ENCODE data around the gene ATP8A2. TPM values are rescaled to one million over a fixed set of nuclear protein-coding genes. Genes with fewer than 3 reads are reported as not detected.

ATP8A2 gene
- total RNA-seq, 2 experiments from 2014 or later, result 1.1 to 1.2 TPM

DNA sequence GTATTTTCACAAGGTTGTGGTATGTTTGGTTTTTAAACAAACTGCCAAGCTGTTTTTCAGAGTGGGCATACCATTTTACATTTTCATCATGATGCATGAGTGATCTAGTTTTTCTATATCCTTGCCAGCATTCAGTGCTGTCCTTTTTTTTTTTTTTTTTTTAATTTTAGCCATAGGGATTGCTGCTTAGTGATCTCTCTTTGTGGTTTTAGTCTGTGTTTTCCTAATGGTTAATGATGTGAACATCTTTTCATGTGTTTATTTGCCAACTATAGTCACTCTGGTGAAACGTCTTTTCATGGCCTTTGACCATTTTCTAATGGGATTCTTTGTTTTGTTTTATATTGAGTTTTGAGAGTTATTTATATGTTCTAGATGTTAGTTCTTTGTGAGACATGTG lies 620.3 kb downstream of the ATP8A2 start:
- Mint-ChIP-seq H3K27ac (no peak overlapping the region), H3K4me3 (no peak overlapping the region), H3K36me3 (ENCODE audit: low read depth) (no peaks in the 10 kb centered on the region), H3K9me3 (ENCODE audit: insufficient read depth) (peaks cover under 1% of the 10 kb centered on the region), H3K4me1 (ENCODE audit: low read depth) (no peaks in the 10 kb centered on the region), H3K27me3 (ENCODE audit: low read depth) (no peaks in the 10 kb centered on the region)
- DNase-seq, result no peak
- ChIA-PET CTCF (interaction anchor here (0.6 to 1.0 kb wide), 3 partner anchors 8 to 86 kb away, joined by 3 read pairs; no protein-coding TSS in a partner anchor), POLR2A (no interaction called here)
- no peak for ATAC-seq

- Mint-ChIP-seq H3K4me1 (ENCODE audit: low read depth) (peaks cover 14% of the 10 kb centered on the region), H3K27ac (no peak overlapping the region), H3K27me3 (ENCODE audit: low read depth) (no peaks in the 10 kb centered on the region), H3K9me3 (ENCODE audit: insufficient read depth) (peaks cover 4% of the 10 kb centered on the region), H3K36me3 (ENCODE audit: low read depth) (peaks cover 1% of the 10 kb centered on the region), H3K4me3 (no peak overlapping the region)
- CTCF ChIA-PET, result interaction anchor here (0.8 kb wide), 1 partner anchor 30 kb away, joined by 3 read pairs; no protein-coding TSS in a partner anchor
- ATAC-seq, result no peak
- POLR2A ChIA-PET, result interaction anchor here (0.6 kb wide), 1 partner anchor 12 kb away, joined by 3 read pairs; no protein-coding TSS in a partner anchor
- DNase-seq, result no peak
Measured at GRCh38 chr13:26007261-26008125, 635.7 kb downstream of the ATP8A2 start.

- no peaks in the 10 kb centered on the region for H3K9me3 Mint-ChIP-seq (ENCODE audit: insufficient read depth)
- H3K4me3 Mint-ChIP-seq, result no peak overlapping the region
- H3K27me3 Mint-ChIP-seq (ENCODE audit: low read depth), result no peaks in the 10 kb centered on the region
- DNase-seq (no peak), ATAC-seq (no peak)
- ChIA-PET CTCF (interaction anchor here (1.9 kb wide), 1 partner anchor 39 kb away, joined by 4 read pairs; no protein-coding TSS in a partner anchor), POLR2A (no interaction called here)
- H3K27ac Mint-ChIP-seq, result no peak overlapping the region
- H3K36me3 Mint-ChIP-seq (ENCODE audit: low read depth), result peaks cover 4% of the 10 kb centered on the region
- H3K4me1 Mint-ChIP-seq (ENCODE audit: low read depth), result peaks cover 22% of the 10 kb centered on the region
Measured at GRCh38 chr13:26010487-26011207, 638.9 kb downstream of the ATP8A2 start.

- H3K36me3 Mint-ChIP-seq (ENCODE audit: low read depth), result peaks cover 4% of the 10 kb centered on the region
- no peak overlapping the region for H3K27ac Mint-ChIP-seq
- ChIA-PET POLR2A (no interaction called here), CTCF (interaction anchor here (1.9 kb wide), 1 partner anchor 40 kb away, joined by 4 read pairs; no protein-coding TSS in a partner anchor)
- no peaks in the 10 kb centered on the region for H3K27me3 Mint-ChIP-seq (ENCODE audit: low read depth)
- peaks cover 22% of the 10 kb centered on the region for H3K4me1 Mint-ChIP-seq (ENCODE audit: low read depth)
- H3K9me3 Mint-ChIP-seq (ENCODE audit: insufficient read depth), result no peaks in the 10 kb centered on the region
- ATAC-seq (no peak), DNase-seq (no peak)
- H3K4me3 Mint-ChIP-seq, result no peak overlapping the region
Measured at GRCh38 chr13:26011208-26011573, 639.4 kb downstream of the ATP8A2 start.

DNA sequence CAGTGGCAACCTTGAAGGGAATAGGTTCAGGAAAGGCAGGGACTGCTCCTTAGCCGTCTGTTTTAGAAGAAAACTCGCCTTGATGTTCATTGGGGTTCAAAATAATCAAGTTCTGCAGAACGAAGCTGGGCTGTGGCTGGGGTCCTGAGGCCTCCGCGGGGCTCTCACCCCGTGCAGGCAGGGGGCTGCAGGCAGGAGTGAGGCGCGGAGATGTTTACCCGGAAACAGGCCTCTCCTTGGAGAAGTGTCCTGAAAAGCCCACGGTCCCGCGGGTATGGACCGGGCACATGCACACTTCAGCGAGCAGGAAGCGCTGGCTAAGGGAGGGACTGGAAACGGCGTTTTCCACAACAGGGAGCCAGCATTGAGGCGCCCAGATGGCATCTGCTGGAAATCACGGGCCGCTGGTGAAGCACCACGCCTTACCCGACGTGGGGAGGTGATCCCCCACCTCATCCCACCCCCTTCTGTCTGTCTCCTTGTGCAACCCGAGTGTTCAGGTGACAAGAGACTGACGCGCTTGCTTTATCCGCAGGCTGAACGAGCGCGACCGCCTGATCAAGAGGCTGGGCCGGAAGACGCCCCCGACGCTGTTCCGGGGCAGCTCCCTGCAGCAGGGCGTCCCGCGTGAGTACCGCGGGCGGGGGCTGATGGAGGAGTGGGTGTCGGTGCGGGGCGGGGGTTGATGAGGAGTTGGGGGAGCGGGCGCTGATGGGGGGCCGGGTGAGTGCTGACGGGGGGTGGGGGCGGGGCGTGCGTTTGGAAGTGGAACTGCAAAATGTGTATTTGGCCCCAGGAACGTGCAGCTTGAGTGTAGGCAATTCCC lies 640.4 kb downstream of the ATP8A2 start:
- H3K4me1 Mint-ChIP-seq (ENCODE audit: low read depth), result peaks cover 25% of the 10 kb centered on the region
- ChIA-PET CTCF (interaction anchor here (1.0 to 1.9 kb wide), 3 partner anchors 25 to 78 kb away, joined by 3 to 4 read pairs (median 4); no protein-coding TSS in a partner anchor), POLR2A (interaction anchor here (0.6 kb wide), 1 partner anchor 183 kb away, joined by 3 read pairs; no protein-coding TSS in a partner anchor)
- no peaks in the 10 kb centered on the region for H3K27me3 Mint-ChIP-seq (ENCODE audit: low read depth)
- peaks cover 4% of the 10 kb centered on the region for H3K36me3 Mint-ChIP-seq (ENCODE audit: low read depth)
- H3K9me3 Mint-ChIP-seq (ENCODE audit: insufficient read depth), result no peaks in the 10 kb centered on the region
- DNase-seq (peak; percentile 76), ATAC-seq (peak; percentile 97)
- H3K4me3 Mint-ChIP-seq, result peak overlapping the region; percentile 76
- peak overlapping the region; percentile 86 for H3K27ac Mint-ChIP-seq

- Mint-ChIP-seq H3K27me3 (ENCODE audit: low read depth) (no peaks in the 10 kb centered on the region), H3K27ac (peak overlapping the region; percentile 86), H3K36me3 (ENCODE audit: low read depth) (peaks cover 4% of the 10 kb centered on the region), H3K4me3 (peak overlapping the region; percentile 76), H3K4me1 (ENCODE audit: low read depth) (peaks cover 25% of the 10 kb centered on the region), H3K9me3 (ENCODE audit: insufficient read depth) (no peaks in the 10 kb centered on the region)
- POLR2A ChIA-PET, result no interaction called here
- DNase-seq (no peak), ATAC-seq (no peak)
- CTCF ChIA-PET, result interaction anchor here (1.1 to 1.9 kb wide), 2 partner anchors 24 to 41 kb away, joined by 4 read pairs; no protein-coding TSS in a partner anchor
Measured at GRCh38 chr13:26012995-26013394, 641.2 kb downstream of the ATP8A2 start.

DNA sequence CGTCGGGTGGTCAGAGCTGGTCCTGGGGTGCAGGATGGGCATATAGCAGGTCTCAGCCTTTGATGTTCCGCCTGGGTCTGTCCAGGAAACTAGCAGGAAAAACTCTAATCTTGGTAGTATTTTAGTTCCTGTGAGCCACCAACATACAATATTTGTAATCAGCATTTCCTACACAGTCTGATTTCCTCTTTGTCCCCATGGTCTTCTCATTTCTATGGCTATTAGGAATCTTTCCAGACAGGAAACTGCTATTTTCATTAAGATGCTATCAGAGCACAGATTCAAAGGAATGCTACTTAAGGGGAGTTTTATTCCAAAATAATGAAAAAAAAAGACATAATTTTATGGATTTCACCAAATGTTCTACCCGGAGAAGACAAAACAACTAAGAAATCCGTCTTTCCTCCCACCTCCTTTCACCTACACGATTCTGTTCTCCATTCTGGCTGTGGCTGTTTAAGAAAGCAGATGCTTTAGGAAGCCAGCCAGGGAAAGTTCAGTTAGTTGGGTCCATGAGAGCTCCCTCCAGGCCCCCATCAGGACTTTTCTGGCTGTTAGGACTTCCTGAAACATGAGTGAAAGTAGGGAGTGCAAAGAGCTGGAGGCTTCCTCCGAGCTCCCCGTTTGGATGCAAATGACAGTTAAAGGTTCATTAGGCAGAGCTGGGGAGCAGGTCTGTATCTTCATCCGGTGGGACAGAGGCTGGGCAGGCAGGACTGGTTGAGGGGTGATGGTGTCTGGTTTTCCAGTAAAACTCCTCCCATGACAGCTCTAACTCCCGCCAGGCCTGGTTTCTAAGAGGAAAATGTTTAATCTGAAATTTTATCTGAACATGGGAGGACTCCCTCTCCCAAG lies 643.7 kb downstream of the ATP8A2 start:
- no peak overlapping the region for H3K27ac Mint-ChIP-seq
- DNase-seq (no peak), ATAC-seq (no peak)
- H3K36me3 Mint-ChIP-seq (ENCODE audit: low read depth), result peaks cover 12% of the 10 kb centered on the region
- ChIA-PET POLR2A (no interaction called here), CTCF (no interaction called here)
- H3K4me1 Mint-ChIP-seq (ENCODE audit: low read depth), result peaks cover 28% of the 10 kb centered on the region
- H3K27me3 Mint-ChIP-seq (ENCODE audit: low read depth), result no peaks in the 10 kb centered on the region
- H3K9me3 Mint-ChIP-seq (ENCODE audit: insufficient read depth), result no peaks in the 10 kb centered on the region
- no peak overlapping the region for H3K4me3 Mint-ChIP-seq

GRCh38 chr13:26016189-26016588 lies 644.4 kb downstream of the ATP8A2 start:
- Mint-ChIP-seq H3K36me3 (ENCODE audit: low read depth) (peaks cover 17% of the 10 kb centered on the region), H3K27ac (no peak overlapping the region), H3K9me3 (ENCODE audit: insufficient read depth) (no peaks in the 10 kb centered on the region), H3K4me1 (ENCODE audit: low read depth) (peaks cover 28% of the 10 kb centered on the region), H3K27me3 (ENCODE audit: low read depth) (no peaks in the 10 kb centered on the region), H3K4me3 (no peak overlapping the region)
- POLR2A ChIA-PET, result no interaction called here
- DNase-seq (no peak), ATAC-seq (no peak)
- CTCF ChIA-PET, result no interaction called here

GRCh38 chr13:26017196-26017921 lies 645.6 kb downstream of the ATP8A2 start:
- CTCF ChIA-PET, result no interaction called here
- no peak for ATAC-seq
- no peak overlapping the region for H3K4me3 Mint-ChIP-seq
- H3K36me3 Mint-ChIP-seq (ENCODE audit: low read depth), result peaks cover 17% of the 10 kb centered on the region
- no peaks in the 10 kb centered on the region for H3K9me3 Mint-ChIP-seq (ENCODE audit: insufficient read depth)
- peak overlapping the region; percentile 9 for H3K27ac Mint-ChIP-seq
- POLR2A ChIA-PET, result no interaction called here
- no peaks in the 10 kb centered on the region for H3K27me3 Mint-ChIP-seq (ENCODE audit: low read depth)
- no peak for DNase-seq
- H3K4me1 Mint-ChIP-seq (ENCODE audit: low read depth), result peaks cover 23% of the 10 kb centered on the region

DNA sequence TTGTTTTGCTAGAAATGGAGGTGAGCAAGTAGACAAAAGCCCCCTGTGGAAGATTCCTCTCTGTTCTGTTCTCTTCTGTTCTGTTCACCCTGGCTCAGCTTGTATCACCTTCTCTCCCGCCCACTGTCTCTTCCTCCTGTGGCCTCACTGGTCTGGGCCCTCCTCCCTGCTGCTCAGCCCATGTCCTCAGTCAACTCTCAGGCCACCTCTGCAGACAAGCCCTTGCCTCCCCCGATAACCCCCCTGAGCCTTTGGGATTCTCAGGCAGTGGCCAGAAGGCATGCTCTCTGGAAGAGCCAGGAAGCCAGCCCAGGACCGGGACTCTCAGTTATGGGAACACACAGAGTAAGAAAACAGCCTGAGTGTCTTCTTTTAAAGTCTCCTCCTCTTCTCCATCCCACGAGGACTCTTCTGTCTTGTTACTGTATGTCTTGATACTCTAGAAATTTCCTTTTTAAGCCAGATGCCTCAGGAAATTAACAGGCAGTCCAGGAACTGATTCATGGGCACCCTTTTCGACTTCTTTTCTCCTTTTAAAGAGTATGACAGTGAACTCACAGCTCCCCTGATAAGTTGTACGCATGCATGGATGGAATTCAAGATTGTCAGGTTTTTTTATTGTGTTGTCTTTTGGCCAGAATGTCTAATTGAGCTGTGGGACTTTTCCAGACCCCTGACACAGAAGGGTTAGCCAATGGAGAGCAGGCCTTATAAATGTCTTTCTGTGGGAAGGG lies 646.3 kb downstream of the ATP8A2 start:
- H3K27me3 Mint-ChIP-seq (ENCODE audit: low read depth), result no peaks in the 10 kb centered on the region
- ATAC-seq, result no peak
- peaks cover 20% of the 10 kb centered on the region for H3K4me1 Mint-ChIP-seq (ENCODE audit: low read depth)
- no peaks in the 10 kb centered on the region for H3K9me3 Mint-ChIP-seq (ENCODE audit: insufficient read depth)
- H3K4me3 Mint-ChIP-seq, result no peak overlapping the region
- H3K27ac Mint-ChIP-seq, result peak overlapping the region; percentile 9
- H3K36me3 Mint-ChIP-seq (ENCODE audit: low read depth), result peaks cover 17% of the 10 kb centered on the region
- POLR2A ChIA-PET, result no interaction called here
- CTCF ChIA-PET, result interaction anchor here (0.9 kb wide), 1 partner anchor 23 kb away, joined by 3 read pairs; no protein-coding TSS in a partner anchor
- no peak for DNase-seq

Measured in activated CD8-positive, alpha-beta T cell treated with anti-CD3 and anti-CD28 coated beads, Interleukin-2, amount 10 ng/mL, durations not matched to agents 7 days and 5 days (primary cell).